ENCODE results near the gene GBP1. TPM values are rescaled to one million over a fixed set of nuclear protein-coding genes. Genes with fewer than 3 reads are reported as not detected.
A peak's percentile ranks its signal among the peaks of the same experiment; 100 is the strongest.
"Not testable (repeated sequence)": the region's sequence is repeated elsewhere in the genome, so short reads cannot be mapped to it uniquely, and the experiment has no call there.

GBP1 gene, protein sequence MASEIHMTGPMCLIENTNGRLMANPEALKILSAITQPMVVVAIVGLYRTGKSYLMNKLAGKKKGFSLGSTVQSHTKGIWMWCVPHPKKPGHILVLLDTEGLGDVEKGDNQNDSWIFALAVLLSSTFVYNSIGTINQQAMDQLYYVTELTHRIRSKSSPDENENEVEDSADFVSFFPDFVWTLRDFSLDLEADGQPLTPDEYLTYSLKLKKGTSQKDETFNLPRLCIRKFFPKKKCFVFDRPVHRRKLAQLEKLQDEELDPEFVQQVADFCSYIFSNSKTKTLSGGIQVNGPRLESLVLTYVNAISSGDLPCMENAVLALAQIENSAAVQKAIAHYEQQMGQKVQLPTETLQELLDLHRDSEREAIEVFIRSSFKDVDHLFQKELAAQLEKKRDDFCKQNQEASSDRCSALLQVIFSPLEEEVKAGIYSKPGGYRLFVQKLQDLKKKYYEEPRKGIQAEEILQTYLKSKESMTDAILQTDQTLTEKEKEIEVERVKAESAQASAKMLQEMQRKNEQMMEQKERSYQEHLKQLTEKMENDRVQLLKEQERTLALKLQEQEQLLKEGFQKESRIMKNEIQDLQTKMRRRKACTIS
- total RNA-seq: 38.4 TPM

DNA sequence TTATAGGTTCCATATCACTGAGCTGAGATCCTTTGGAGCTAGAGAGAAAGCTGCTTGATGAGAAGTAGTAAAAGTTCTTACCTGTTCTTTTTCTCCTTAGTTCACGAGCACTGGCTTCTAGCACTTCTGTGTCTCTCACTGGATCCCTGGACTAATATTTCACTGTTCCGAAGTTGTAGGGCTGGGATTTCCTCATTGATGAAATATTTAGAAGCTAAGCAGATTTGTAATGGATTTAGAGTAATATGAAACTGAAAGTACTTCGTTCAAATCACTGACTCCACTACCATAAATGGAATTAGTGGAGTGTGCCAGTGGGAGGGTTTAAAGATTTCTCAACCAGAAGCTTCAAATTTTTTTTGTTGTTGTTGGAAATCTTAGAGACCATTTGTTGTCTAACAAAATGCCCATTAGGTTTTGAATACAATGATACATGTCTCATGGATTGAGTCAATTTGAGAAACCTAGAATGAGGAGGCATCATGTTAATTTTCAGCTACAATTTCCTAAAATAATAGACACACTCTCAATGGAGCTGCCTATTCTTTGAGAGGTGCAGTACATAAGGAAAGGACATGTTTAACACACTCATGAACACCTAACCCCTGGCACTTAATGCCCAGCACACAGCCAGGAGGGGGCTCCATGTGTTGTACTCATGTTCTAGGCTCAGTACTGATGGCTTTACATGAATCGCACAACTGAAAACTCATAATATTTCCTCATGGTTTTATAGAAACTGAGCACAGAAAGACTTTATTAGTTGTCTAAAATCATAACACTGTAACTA, at the start of gene GBP1:
Gene GBP1 (minus strand): TSS at position 130 of the 790 bp plus-strand sequence. CDS start 1,974 bp downstream, outside the sequence.
- ATAC-seq (peak; percentile 95), DNase-seq (ENCODE audit: low spot score) (no peak)
- intact Hi-C loops (cut with DNase I): no loop called here

DNA sequence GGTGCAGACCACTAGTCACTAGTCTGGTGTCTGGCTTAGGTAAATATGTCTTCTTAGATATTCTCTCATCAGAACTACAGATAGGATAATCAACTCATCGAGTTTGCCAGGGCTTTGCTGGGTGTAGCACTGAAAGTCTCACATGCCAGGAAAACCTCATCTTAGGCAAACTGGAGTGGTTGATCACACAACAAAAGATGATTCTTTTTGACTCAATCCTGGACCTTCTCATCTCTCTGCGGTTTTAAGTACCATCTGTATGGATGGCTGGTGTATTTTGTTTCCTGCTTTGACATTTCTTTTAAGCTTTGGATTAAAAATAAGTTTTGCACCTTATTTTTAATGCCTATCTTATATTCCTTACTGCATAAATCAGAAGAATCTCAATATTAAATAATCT, 49.7 kb upstream of the GBP1 start:
- intact Hi-C loops (cut with DNase I): no loop called here

DNA sequence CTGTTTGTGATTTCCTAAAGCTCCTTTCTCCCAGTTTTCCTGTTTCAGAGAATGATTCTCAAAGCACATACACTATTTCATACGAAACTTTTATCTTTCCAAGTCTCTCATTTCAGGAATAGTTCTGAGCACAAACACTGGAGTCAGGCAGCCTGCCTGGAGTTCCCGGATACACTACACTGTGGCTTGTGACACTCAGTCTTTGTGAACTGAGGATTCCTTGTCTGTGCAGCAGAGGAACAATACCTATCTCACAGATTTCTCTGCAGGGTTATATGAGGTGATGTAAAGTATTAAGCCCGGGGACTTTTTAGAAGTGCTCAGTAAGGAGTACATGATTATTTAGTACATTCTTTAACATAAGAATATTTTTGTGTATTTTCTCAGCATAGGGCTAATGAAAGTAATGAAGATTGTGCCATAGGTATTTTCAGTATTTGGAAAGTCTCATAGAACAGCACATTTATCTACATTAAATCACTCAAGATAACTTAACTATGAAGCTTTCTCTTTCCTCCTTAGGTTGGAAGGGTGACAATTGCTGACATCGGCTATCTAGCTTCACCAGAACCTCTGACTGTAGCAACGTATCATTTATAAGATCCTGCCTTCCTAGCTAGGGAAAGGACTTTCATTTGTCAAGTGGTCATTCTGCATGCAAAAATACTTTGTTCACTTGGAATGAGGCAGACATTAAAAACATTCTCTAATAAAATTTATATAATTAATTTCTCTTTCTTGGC, 48.0 kb upstream of the GBP1 start:
- DNase-seq (ENCODE audit: low spot score) (no peak), ATAC-seq (no peak)
- intact Hi-C loops (cut with DNase I): no loop called here

More for the DNA sequence above, 49.7 kb upstream of the GBP1 start:
- no peak for DNase-seq (ENCODE audit: low spot score)
- no peak for ATAC-seq

DNA sequence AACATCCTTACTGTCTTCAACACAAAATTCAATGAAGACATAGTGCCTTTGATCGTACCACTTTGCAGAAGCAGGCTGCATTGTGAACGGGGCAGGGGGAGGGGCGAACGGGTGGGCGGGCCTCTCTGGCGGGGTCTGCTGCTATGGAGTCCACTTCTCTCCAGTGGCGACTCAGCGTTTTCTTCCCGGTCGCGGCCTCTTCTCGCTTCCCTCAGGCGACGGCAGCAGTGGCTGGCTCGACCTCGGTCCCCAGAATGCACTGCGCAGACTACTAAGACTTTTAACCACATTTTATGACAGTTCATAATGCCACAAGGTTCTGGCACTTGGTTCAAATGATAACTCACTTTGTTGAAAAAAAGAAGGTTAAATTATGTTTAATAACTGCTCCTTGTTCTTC, 39.7 kb upstream of the GBP1 start:
- no peak for DNase-seq (ENCODE audit: low spot score)
- ATAC-seq: no peak
- intact Hi-C loops (cut with DNase I): no loop called here

DNA sequence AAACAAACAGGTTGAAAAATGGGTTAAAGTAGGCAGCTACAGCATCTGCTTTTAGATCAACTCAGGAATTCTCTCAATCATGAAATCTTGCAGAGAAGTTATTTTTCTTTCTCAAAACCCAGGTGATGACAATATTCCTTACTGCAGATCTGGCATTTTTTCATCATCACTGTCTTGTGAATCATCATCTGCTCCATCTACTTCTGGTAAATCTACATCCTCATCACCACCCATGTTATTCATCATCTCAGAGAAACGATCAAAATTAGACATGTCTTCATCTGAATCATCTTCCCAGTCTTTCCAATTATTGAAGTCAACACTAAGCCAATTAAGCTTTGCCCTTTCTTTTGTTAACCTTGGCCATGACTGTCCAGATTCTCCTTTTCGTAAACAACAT, 39.1 kb upstream of the GBP1 start:
- no peak for ATAC-seq
- intact Hi-C loops (cut with DNase I): no loop called here
- no peak for DNase-seq (ENCODE audit: low spot score)

DNA sequence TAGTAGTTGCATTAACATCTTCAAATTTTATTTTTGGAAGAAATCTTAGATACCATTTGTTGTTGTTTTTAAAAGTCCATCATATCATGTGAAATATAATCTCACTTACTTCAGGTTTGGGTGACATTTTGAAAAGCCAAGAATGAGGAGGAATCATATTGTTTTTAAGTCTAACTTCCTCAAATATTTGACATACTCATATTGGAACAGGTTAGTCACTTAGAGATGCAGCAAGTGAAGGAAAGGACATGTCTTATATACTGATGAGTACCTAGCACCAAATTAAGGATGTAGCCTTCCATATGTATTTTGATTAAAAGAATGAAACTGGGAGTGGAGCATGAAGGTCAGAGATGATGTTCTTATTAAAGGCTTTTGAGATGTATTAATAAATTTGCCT, 37.0 kb upstream of the GBP1 start:
- ATAC-seq (no peak), DNase-seq (ENCODE audit: low spot score) (no peak)

DNA sequence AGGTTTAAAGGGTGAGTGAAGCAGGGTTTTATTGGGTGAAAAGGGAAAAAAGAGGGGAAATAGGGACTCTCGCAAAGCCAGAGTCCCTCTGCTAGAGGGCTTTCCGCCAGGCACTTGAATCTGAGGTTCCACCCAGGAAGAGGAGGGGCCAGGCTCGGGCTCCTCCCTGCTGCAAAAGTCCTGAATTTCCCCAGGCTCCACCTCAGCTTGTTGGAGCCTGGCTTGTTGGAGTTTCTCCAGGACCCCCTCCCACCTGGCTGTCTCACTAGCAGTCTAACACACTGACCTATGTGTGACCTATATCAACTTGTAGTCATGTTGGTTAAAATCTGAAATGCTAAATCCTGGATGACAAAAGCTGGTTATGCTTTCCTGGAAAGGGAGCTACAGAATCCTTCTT, 35.4 kb upstream of the GBP1 start:
- no peak for DNase-seq (ENCODE audit: low spot score)
- ATAC-seq: no peak
- intact Hi-C loops (cut with DNase I): no loop called here

More for the DNA sequence above, 37.0 kb upstream of the GBP1 start:
- intact Hi-C loops (cut with DNase I): no loop called here

DNA sequence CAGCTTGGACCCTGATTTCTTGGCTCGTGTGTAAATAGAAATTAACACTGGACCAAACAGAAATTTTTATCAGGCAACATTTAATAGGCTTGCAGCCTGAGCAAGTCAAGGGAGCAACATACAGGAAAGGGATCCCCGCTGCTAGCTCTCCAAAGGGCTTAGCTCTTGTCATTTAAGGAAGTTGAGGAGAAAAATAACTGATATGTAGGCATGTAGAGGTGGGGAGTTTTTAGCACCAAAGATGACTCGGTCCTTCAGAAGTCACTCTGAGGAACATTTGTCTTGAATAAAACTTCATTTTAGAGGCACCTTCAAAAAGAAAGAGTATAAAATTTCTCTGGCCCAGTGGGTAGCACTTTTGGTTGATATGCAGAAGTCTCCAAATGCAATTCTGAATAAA, 33.8 kb upstream of the GBP1 start:
- ATAC-seq (no peak), DNase-seq (ENCODE audit: low spot score) (no peak)
- intact Hi-C loops (cut with DNase I): no loop called here

DNA sequence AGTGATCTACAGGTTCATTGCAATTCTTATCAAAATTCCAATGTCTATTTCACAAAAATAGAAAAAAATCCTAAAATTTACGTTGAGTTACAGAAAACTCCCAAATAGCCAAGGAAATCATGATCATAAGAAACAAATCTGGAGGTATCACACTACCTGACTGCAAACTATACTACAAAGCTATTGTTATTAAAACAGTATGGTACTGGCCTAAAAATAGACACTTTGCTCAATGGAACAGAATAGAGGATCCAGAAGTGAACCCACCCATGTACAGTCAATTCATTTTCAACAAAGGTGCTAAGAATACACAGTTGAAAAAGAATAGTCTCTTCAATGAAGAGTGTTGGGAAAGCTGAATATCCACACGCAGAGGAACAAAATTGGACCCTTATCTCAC, 30.7 kb upstream of the GBP1 start:
- ATAC-seq (no peak), DNase-seq (ENCODE audit: low spot score) (no peak)
- intact Hi-C loops (cut with DNase I): no loop called here

DNA sequence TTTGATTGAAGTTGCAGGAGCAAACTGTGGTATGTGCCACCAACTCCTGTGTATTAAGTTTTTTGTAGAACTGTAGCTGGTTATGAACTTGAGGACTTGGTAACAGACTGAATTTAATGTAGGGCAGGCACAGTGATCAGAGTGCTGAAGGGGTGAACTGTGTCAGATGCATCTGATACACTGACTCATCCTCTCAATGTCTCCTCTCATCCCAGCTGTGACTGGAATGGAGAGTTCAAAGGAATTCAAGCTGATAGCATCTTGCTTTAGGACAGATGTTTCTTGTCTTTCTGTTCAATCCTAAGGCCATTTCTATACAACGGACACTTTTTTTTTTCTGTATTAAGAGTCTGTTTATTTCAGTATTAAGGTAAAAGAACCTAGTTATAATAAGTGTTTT, 25.0 kb upstream of the GBP1 start:
- intact Hi-C loops (cut with DNase I): no loop called here

DNA sequence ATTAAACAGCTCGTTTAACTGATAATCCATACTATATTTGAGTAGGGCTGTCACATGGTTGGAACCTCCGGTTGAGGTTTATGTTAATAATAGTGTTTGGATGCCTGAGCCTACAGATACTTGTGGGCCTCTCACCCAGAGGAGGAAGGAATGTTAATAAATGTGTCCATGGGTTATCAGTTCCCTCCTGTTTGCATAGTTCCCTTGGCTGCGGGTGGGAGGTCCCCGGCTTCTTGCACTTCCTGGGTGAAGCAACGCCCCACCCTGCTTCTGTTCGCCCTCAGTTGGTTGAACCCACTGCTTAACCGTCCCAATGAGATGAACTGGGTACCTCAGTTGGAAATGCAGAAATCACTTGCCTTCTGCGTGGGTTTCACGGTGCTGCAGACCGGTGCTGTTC, 23.6 kb upstream of the GBP1 start:
- DNase-seq (ENCODE audit: low spot score) (no peak), ATAC-seq (no peak)
- intact Hi-C loops (cut with DNase I): no loop called here

More for the DNA sequence above, 25.0 kb upstream of the GBP1 start:
- DNase-seq (ENCODE audit: low spot score) (no peak), ATAC-seq (no peak)

DNA sequence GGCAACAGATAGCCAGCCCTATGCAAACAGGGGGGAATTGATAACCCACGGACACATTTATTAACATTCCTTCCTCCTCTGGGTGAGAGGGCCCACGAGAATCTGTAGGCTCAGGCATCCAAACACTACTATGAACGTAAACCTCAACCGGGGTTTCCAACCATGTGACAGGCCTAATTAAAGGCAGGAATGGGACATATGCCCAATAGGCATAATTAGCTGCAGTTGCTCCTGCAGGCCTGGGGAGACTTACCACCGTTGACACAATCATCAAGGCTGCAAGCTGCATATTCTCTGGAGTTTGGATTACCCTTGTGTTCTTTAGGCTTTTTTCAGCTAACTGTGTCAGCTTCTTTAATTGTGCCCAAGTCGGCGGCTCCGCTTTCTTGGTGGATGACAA, 22.2 kb upstream of the GBP1 start:
- ATAC-seq: no peak
- intact Hi-C loops (cut with DNase I): no loop called here
- no peak for DNase-seq (ENCODE audit: low spot score)

DNA sequence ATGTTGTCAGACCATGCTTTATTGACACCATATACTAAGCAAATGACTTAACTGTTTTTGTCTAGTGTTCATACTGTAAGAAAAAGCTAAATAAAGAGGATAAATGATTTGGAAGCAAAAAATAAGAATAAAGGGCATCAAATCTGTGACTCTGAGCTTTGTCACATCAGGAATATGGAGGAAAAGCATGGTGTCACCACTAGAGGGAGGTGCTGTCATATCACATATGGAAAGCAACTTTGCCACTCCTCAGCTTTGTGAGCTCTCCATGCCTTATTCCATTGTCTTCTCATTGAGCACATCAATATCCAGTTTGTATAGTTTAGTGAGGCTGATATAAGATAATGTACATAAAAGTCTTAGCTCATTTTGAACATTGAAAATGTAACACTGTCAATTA, 20.8 kb upstream of the GBP1 start:
- ATAC-seq: peak; percentile 49
- DNase-seq (ENCODE audit: low spot score): no peak
- intact Hi-C loops (cut with DNase I): no loop called here

DNA sequence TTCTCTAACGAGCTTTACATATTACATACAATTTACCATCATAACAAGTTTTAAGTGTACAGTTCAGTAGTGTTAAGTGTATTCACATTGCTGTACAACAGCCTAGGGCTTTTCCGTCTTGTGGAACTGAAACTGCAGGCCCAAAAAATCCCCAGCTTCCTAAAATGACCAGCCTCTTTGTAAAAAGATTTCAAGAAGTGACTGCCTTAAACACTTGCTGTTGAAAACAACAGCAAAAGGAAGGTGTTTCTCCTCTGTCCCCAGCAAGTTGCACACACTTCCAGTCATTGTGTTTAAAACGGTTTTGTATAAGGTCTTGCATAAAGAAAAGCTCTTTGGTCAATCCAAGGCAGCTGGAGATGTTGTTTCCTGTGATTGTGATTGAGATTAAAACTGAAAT, 16.0 kb upstream of the GBP1 start:
- no peak for DNase-seq (ENCODE audit: low spot score)
- intact Hi-C loops (cut with DNase I): no loop called here
- ATAC-seq: peak; percentile 24

DNA sequence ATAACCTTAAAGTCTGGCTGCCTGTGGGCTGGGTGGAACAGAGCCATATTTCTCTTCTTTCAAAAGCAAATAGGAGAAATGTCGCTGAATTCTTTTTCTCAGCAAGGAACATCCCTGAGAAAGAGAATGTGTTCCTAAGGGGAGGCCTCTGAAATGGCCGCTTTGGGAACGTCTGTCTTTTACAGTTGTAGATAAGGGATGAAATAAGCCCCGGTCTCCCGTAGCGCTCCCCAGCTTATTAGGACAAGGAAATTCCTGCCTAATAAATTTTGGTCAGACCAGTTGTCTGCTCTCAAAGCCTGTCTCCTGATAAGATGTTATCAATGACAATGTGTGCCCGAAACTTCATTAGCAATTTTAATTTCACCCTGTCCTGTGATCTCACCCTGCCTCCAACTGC, 15.1 kb upstream of the GBP1 start:
- ATAC-seq; DNase-seq (ENCODE audit: low spot score); intact Hi-C loops (cut with DNase I): not testable (repeated sequence)

DNA sequence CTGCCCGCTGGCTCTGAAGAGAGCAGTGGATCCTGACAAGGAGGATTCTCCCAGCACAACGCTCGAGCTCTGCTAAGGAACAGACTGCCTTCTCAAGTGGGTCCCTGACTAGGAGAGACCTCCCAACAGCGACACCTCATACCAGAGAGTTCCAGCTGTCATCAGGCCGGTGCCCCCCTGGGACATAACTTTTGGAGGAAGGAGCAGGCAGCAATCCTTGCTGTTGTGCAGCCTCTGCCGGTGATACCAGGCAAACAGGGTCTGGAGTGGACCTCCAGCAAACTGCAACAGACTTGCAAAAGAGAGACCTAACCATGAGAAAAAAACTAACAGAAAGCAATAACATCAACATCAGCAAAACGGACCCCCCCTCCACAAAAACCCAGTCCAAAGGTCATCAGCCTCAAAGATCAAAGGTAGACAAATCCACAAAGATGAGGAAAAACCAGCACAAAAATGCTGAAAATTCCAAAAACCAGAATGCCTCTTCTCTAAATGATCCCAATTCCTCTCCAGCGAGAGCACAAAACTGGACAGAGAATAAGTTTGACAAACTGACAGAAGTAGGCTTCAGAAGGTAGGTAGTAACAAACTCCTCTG, 7.6 kb upstream of the GBP1 start:
- ATAC-seq; DNase-seq (ENCODE audit: low spot score); intact Hi-C loops (cut with DNase I): not testable (repeated sequence)

DNA sequence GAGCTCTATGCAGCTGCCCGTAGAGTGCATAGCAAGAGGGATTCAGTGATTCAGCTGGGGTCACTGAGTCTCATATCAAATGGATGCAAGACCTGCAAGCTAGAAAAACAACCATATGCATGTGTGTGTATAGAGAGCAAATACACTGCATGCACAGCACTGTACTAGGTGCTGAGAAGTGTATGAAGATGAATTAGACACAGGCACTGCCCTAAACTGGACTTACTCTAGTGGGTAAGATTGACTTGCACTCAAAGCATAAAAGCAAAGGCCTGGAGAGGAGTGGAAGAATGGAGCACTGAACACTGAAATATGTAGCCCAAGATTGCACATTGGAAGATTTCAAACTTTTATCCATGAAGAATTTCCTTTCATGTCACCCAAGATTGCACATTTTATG, 5.5 kb upstream of the GBP1 start:
- intact Hi-C loops (cut with DNase I): no loop called here
- peak; percentile 53 for ATAC-seq
- DNase-seq (ENCODE audit: low spot score): no peak

DNA sequence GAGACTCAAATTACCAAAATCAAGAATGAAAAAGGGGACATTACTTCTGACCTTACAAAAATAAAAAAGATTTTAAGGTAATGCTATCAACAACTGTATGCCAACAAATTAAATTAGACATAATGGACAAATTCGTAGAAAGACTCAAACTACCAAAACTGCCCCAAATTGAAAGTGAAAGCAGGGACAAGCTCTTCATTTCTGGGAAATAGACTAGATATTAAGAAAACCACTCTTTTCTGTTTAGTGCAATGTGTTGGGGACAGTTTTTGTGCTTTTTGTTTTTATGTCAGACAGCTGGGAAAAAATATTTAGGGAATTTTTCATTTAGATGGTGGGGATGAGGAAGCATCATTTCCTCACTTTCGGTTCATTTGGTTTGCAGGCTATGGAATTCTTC, 4.9 kb upstream of the GBP1 start:
- intact Hi-C loops (cut with DNase I): no loop called here
- ATAC-seq (peak; percentile 12), DNase-seq (ENCODE audit: low spot score) (no peak)

DNA sequence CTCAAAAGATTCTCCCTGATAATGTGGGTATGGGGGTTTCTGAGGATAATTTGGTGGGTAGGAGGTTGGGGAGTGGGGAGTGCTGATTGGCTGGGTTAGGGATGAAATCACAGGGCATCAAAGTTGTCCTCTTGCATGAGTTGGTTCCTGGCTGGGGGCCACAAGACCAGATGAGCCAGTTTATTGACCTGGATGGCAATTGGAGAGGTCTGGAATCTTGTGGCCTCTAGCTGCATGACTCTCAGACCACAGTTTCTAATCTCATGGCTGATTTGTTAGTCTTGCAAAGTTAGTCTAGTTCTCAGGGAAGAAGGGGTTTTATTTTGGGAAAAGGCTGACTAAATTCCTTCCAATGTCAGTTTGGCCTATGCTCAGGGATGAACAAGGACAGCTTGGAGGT, 3.3 kb upstream of the GBP1 start:
- intact Hi-C loops (cut with DNase I): no loop called here
- no peak for DNase-seq (ENCODE audit: low spot score)
- no peak for ATAC-seq

Data from sciatic nerve (tissue), 2 donors.